ENCODE results near the gene LSAMP. TPM values are rescaled to one million over a fixed set of nuclear protein-coding genes. Genes with fewer than 3 reads are reported as not detected.

LSAMP gene
- total RNA-seq, 1 experiment from 2014 or later: 10.1 TPM

DNA sequence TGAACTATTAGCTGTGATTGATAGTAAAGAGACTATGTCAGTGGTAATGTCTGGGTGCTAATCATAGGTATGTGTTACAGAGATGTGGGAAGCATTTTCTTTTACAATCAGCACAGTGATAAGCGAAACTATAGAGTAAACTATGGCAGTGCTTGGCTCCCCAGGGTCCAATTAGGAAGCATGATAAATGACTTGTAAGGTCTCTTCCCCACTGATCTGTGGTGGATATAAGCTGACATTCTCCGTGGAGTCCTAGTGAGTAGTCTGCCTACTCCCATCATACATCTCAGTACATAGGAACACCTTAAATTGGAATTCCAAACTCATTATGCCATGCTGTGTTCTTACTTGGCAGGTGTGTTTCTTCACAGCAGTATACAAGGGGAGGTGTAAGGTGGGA is 617.8 kb downstream of the LSAMP start:
- ChIA-PET CTCF (no interaction called here), POLR2A (ENCODE audit: low non-redundant PET) (no interaction called here)
- intact Hi-C loops (cut with micrococcal nuclease; ENCODE audit: unreplicated experiment): loop anchor here (10.0 kb wide), 1 partner anchor 1983 kb away; no protein-coding TSS in a partner anchor

DNA sequence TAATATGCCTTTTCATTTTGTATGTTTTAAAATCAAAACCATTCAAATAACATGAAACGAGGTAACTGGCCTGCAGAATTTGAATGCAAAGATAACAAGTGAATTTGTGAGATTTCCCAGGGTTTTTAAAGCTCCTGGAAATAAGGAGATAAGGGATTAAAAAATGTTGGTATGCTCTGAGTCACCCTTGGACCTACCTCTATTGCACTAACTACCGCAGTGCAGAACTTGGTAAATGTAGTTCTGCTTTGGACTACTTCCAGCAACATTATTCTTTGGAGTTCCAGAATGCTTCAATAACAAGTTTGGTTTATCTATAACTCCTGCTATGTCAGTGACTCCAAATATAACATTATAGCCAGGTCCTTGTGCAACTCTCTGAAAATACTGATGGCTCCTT is 620.2 kb downstream of the LSAMP start:
- Histone ChIP-seq H3K36me3 (ENCODE audit: insufficient read depth, low read length, poor library complexity, severe bottlenecking) (no peaks in the 10 kb centered on the region), H3K9me3 (ENCODE audit: low read depth, low read length, poor library complexity, severe bottlenecking) (no peaks in the 10 kb centered on the region), H3K4me1 (ENCODE audit: insufficient read depth, low read length, poor library complexity, severe bottlenecking) (peaks cover 55% of the 10 kb centered on the region), H3K27me3 (replicated peaks; ENCODE audit: insufficient read depth, low read depth, low read length, poor library complexity) (no peaks in the 10 kb centered on the region), H3K4me3 (ENCODE audit: low read depth, low read length, poor library complexity, severe bottlenecking) (no peak overlapping the region), H3K27ac (ENCODE audit: low read depth, low read length, poor library complexity, severe bottlenecking) (peak overlapping the region; percentile 43)
- no peak for TF ChIP-seq EZH2 (IDR thresholded peaks at IDR 0.05; ENCODE audit: borderline replicate concordance, low read depth, low read length, poor library complexity, severe bottlenecking)
- TF ChIP-seq, protein P1, sequence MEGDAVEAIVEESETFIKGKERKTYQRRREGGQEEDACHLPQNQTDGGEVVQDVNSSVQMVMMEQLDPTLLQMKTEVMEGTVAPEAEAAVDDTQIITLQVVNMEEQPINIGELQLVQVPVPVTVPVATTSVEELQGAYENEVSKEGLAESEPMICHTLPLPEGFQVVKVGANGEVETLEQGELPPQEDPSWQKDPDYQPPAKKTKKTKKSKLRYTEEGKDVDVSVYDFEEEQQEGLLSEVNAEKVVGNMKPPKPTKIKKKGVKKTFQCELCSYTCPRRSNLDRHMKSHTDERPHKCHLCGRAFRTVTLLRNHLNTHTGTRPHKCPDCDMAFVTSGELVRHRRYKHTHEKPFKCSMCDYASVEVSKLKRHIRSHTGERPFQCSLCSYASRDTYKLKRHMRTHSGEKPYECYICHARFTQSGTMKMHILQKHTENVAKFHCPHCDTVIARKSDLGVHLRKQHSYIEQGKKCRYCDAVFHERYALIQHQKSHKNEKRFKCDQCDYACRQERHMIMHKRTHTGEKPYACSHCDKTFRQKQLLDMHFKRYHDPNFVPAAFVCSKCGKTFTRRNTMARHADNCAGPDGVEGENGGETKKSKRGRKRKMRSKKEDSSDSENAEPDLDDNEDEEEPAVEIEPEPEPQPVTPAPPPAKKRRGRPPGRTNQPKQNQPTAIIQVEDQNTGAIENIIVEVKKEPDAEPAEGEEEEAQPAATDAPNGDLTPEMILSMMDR (conservative IDR thresholded peaks at IDR 0.05; ENCODE audit: low read depth, low read length): no peak
- intact Hi-C loops (cut with micrococcal nuclease; ENCODE audit: unreplicated experiment): loop anchor here (10.0 kb wide), 1 partner anchor 1980 kb away; no protein-coding TSS in a partner anchor
- BruUV-seq (replicated peaks): no TSS peak
- DNase-seq (ENCODE audit: low spot score): no peak
- ChIA-PET POLR2A (ENCODE audit: low non-redundant PET) (no interaction called here), CTCF (interaction anchor here (0.6 kb wide), 1 partner anchor 1370 kb away, joined by 3 read pairs; no protein-coding TSS in a partner anchor)

More for the DNA sequence above, 617.8 kb downstream of the LSAMP start:
- no peak overlapping the region for H3K4me3 ChIP-seq (ENCODE audit: low read depth, low read length, poor library complexity, severe bottlenecking)
- TF ChIP-seq EZH2 (IDR thresholded peaks at IDR 0.05; ENCODE audit: borderline replicate concordance, low read depth, low read length, poor library complexity, severe bottlenecking): no peak
- TF ChIP-seq, protein P1 (conservative IDR thresholded peaks at IDR 0.05; ENCODE audit: low read depth, low read length): no peak
- BruUV-seq (replicated peaks): no TSS peak
- no peak for DNase-seq (ENCODE audit: low spot score)
- no peaks in the 10 kb centered on the region for H3K36me3 ChIP-seq (ENCODE audit: insufficient read depth, low read length, poor library complexity, severe bottlenecking)
- H3K27ac ChIP-seq (ENCODE audit: low read depth, low read length, poor library complexity, severe bottlenecking): peak overlapping the region; percentile 3
- no peaks in the 10 kb centered on the region for H3K9me3 ChIP-seq (ENCODE audit: low read depth, low read length, poor library complexity, severe bottlenecking)
- no peaks in the 10 kb centered on the region for H3K27me3 ChIP-seq (replicated peaks; ENCODE audit: insufficient read depth, low read depth, low read length, poor library complexity)
- H3K4me1 ChIP-seq (ENCODE audit: insufficient read depth, low read length, poor library complexity, severe bottlenecking): peaks cover 66% of the 10 kb centered on the region

DNA sequence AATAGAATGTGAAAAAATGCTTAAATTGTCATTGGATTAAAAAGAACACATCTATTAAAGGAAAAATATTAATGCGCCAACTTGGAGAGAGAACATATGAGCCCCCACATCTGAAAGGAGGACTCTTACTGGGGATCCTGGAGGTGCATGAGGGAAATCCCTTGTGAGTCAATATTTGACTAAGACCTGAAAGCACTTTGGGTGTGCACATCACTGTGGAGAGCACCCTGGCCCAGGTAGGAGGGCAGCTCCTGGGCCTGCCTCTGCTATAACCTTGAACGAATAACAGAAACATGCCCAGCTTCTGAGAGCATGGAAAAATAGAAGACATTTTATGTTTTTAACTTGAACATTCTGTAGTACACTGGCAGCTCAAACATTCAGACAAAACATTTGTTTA is 622.2 kb downstream of the LSAMP start:
- Histone ChIP-seq H3K27ac (ENCODE audit: low read depth, low read length, poor library complexity, severe bottlenecking) (no peak overlapping the region), H3K27me3 (replicated peaks; ENCODE audit: insufficient read depth, low read depth, low read length, poor library complexity) (no peaks in the 10 kb centered on the region), H3K36me3 (ENCODE audit: insufficient read depth, low read length, poor library complexity, severe bottlenecking) (no peaks in the 10 kb centered on the region), H3K4me1 (ENCODE audit: insufficient read depth, low read length, poor library complexity, severe bottlenecking) (peaks cover 36% of the 10 kb centered on the region), H3K4me3 (ENCODE audit: low read depth, low read length, poor library complexity, severe bottlenecking) (no peak overlapping the region), H3K9me3 (ENCODE audit: low read depth, low read length, poor library complexity, severe bottlenecking) (no peaks in the 10 kb centered on the region)
- POLR2A ChIA-PET (ENCODE audit: low non-redundant PET): no interaction called here
- CTCF ChIA-PET: no interaction called here
- no peak for TF ChIP-seq EZH2 (IDR thresholded peaks at IDR 0.05; ENCODE audit: borderline replicate concordance, low read depth, low read length, poor library complexity, severe bottlenecking)
- TF ChIP-seq, protein P1 (conservative IDR thresholded peaks at IDR 0.05; ENCODE audit: low read depth, low read length): no peak
- DNase-seq (ENCODE audit: low spot score): no peak
- intact Hi-C loops (cut with micrococcal nuclease; ENCODE audit: unreplicated experiment): loop anchor here (10.0 kb wide), 1 partner anchor 1978 kb away; no protein-coding TSS in a partner anchor
- no TSS peak for BruUV-seq (replicated peaks)

Measured in A673 (cell line).